Measurements from ENCODE around the gene GDI2. TPM values are rescaled to one million over a fixed set of nuclear protein-coding genes. Genes with fewer than 3 reads are reported as not detected.
A peak's percentile ranks its signal among the peaks of the same experiment; 100 is the strongest.
"Not testable (repeated sequence)": the region's sequence is repeated elsewhere in the genome, so short reads cannot be mapped to it uniquely, and the experiment has no call there.

The GDI2 gene
- total RNA-seq, 6 experiments from 2014 or later, result 116 to 228 (median 128) TPM

DNA sequence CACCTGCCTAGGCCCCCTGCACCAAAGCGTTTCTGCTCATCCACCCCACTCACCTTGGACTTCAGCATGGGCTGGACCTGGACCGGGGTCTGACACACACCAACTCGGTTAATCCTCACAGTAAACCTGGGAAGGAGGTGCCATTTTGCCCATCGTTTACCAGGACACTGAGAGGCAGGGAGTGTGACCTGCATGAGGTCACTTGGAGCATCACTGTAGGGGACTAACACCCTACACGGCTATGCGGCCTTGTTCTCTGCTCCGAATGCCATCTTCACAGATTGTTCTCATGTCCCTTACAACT, 43.4 kb upstream of the GDI2 start:
- Histone ChIP-seq H3K9me3 (no peaks in the 10 kb centered on the region), H3K27ac (no peak overlapping the region), H3K36me3 (no peaks in the 10 kb centered on the region), H3K27me3 (no peaks in the 10 kb centered on the region), H3K4me3 (no peak overlapping the region), H3K4me1 (no peaks in the 10 kb centered on the region)
- no peak for DNase-seq
- intact Hi-C loops (cut with DNase I), result no loop called here
- WGBS (ENCODE audit: insufficient coverage, low coverage, low lambda C conversion rate, missing lambda C conversion rate), result 42% methylated on average over 6 of the region's 7 CpGs
- TF ChIP-seq, protein P1, sequence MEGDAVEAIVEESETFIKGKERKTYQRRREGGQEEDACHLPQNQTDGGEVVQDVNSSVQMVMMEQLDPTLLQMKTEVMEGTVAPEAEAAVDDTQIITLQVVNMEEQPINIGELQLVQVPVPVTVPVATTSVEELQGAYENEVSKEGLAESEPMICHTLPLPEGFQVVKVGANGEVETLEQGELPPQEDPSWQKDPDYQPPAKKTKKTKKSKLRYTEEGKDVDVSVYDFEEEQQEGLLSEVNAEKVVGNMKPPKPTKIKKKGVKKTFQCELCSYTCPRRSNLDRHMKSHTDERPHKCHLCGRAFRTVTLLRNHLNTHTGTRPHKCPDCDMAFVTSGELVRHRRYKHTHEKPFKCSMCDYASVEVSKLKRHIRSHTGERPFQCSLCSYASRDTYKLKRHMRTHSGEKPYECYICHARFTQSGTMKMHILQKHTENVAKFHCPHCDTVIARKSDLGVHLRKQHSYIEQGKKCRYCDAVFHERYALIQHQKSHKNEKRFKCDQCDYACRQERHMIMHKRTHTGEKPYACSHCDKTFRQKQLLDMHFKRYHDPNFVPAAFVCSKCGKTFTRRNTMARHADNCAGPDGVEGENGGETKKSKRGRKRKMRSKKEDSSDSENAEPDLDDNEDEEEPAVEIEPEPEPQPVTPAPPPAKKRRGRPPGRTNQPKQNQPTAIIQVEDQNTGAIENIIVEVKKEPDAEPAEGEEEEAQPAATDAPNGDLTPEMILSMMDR (IDR thresholded peaks at IDR 0.05), result no peak
- TF ChIP-seq POLR2A (IDR thresholded peaks at IDR 0.05), result no peak
- no peak for ATAC-seq

GRCh38 chr10:5855979-5856700, 42.9 kb upstream of the GDI2 start:
- 66% methylated on average over 15 of the region's 18 CpGs for WGBS (ENCODE audit: insufficient coverage, low coverage, low lambda C conversion rate, missing lambda C conversion rate)
- no peak for ATAC-seq
- H3K27me3 ChIP-seq, result no peaks in the 10 kb centered on the region
- no peaks in the 10 kb centered on the region for H3K9me3 ChIP-seq
- no peaks in the 10 kb centered on the region for H3K36me3 ChIP-seq
- TF ChIP-seq POLR2A (IDR thresholded peaks at IDR 0.05), result no peak
- TF ChIP-seq, protein P1 (IDR thresholded peaks at IDR 0.05), result no peak
- DNase-seq, result no peak
- H3K27ac ChIP-seq, result no peak overlapping the region
- intact Hi-C loops (cut with DNase I), result no loop called here
- H3K4me3 ChIP-seq, result no peak overlapping the region
- no peaks in the 10 kb centered on the region for H3K4me1 ChIP-seq

GRCh38 chr10:5854131-5854475, 40.9 kb upstream of the GDI2 start:
- Histone ChIP-seq H3K27ac (no peak overlapping the region), H3K4me1 (no peaks in the 10 kb centered on the region), H3K4me3 (no peak overlapping the region), H3K36me3 (no peaks in the 10 kb centered on the region), H3K9me3 (no peaks in the 10 kb centered on the region), H3K27me3 (no peaks in the 10 kb centered on the region)
- WGBS (ENCODE audit: insufficient coverage, low coverage, low lambda C conversion rate, missing lambda C conversion rate), result 100% methylated on average over 2 of the region's 5 CpGs
- intact Hi-C loops (cut with DNase I), result no loop called here
- DNase-seq (no peak), ATAC-seq (no peak)
- TF ChIP-seq, protein P1 (IDR thresholded peaks at IDR 0.05), result no peak
- no peak for TF ChIP-seq POLR2A (IDR thresholded peaks at IDR 0.05)

DNA sequence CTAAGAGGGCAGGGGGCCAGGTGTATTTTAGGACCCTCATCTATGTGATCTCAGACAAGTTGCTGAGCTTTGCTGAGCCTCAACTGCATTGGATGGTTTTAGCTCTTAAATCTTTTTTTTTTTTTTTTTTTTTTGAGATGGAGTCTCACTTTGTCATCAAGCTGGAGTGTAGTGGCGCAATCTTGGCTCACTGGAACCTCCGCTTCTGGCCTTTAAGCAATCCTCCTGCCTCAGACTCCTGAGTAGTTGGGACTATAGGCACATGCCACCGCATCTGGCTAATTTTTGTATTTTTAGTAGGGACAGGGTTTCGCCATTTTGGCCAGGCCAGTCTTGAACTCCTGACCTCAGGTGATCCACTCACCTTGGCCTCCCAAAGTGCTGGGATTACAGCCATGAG, 33.4 kb upstream of the GDI2 start:
- intact Hi-C loops (cut with DNase I); DNase-seq; H3K4me3 ChIP-seq; H3K36me3 ChIP-seq; H3K4me1 ChIP-seq; H3K9me3 ChIP-seq; H3K27me3 ChIP-seq; H3K27ac ChIP-seq: not testable (repeated sequence)
- WGBS (ENCODE audit: insufficient coverage, low coverage, low lambda C conversion rate, missing lambda C conversion rate), result 92% methylated on average over 2 of the region's 4 CpGs
- peak in 1 of 4 donors; percentile 20 for ATAC-seq

GRCh38 chr10:5844345-5845055, 31.3 kb upstream of the GDI2 start:
- DNase-seq (no peak), ATAC-seq (peak in 1 of 4 donors; percentile 27)
- Histone ChIP-seq H3K9me3 (no peaks in the 10 kb centered on the region), H3K4me3 (no peak overlapping the region), H3K27ac (no peak overlapping the region), H3K27me3 (no peaks in the 10 kb centered on the region), H3K4me1 (no peaks in the 10 kb centered on the region), H3K36me3 (no peaks in the 10 kb centered on the region)
- 70% methylated on average over 13 of the region's 13 CpGs for WGBS (ENCODE audit: insufficient coverage, low coverage, low lambda C conversion rate, missing lambda C conversion rate)
- TF ChIP-seq, protein P1 (IDR thresholded peaks at IDR 0.05), result no peak
- no peak for TF ChIP-seq POLR2A (IDR thresholded peaks at IDR 0.05)
- intact Hi-C loops (cut with DNase I), result no loop called here

Data from right lobe of liver (tissue), 6 donors.